ENCODE results near the gene LRIG1.

GRCh38 chr3:66425576-66426114 lies 75.2 kb downstream of the LRIG1 start:
- no peak for TF ChIP-seq CTCF (IDR thresholded peaks at IDR 0.05)
- TF ChIP-seq TCF7L2 (IDR thresholded peaks at IDR 0.05; ENCODE audit: low read depth, low read length): no peak

Measured in Panc1 (cell line).